OCI-LY7 (cell line): ENCODE data around the gene CDT1. TPM values are rescaled to one million over a fixed set of nuclear protein-coding genes. Genes with fewer than 3 reads are reported as not detected.
A peak's percentile ranks its signal among the peaks of the same experiment; 100 is the strongest.

ENCODE experiments used
- BruUV-seq: library from RNA; stranded (reverse); fragments of 400-500 nt; replicated peaks from 2 replicates; lab custom pipeline; 2021; lab: Mats Ljungman, UMichigan
- CTCF ChIA-PET: fragments of 300-600 bp; sonication (Branson Sonifier 250); formaldehyde crosslinking; loops from one replicate; lab custom pipeline; 2022; ENCODE audit warnings: antibody characterized with exemption; ENCODE audit not compliant: unreplicated experiment; lab: Charles Lee
- POLR2A ChIA-PET: fragments of 300-600 bp; sonication (Branson Sonifier 250); formaldehyde crosslinking; loops from one replicate; lab custom pipeline; 2022; ENCODE audit warnings: antibody characterized with exemption; lab: Charles Lee
- DNase-seq: peaks from one replicate; pipeline ENCODE4 v3.0.0-alpha.2; 2015; ENCODE audit warnings: low spot score
- H2AFZ ChIP-seq: fragments of 200-600 bp; sonication (generic), shearing (Covaris generic); 2 replicates; pipeline ENCODE4 v1.6.1; 2014; ENCODE audit warnings: mild to moderate bottlenecking, antibody characterized with exemption, low read length, moderate library complexity
- H3K27ac ChIP-seq: fragments of 200-600 bp; sonication (generic); 2 replicates; pipeline ENCODE4 v1.5.1; 2014; ENCODE audit warnings: mixed run types, low read depth, mild to moderate bottlenecking, moderate library complexity, low read length, inconsistent platforms; ENCODE audit not compliant: poor library complexity, severe bottlenecking
- H3K36me3 ChIP-seq: fragments of 200-600 bp; sonication (generic); 2 replicates; pipeline ENCODE4 v1.6.1; 2014; ENCODE audit warnings: mild to moderate bottlenecking, antibody characterized with exemption, low read length, moderate library complexity, mixed read lengths; ENCODE audit not compliant: insufficient read depth
- H3K4me1 ChIP-seq: fragments of 200-600 bp; sonication (generic); 2 replicates; pipeline ENCODE4 v1.5.1; 2014; ENCODE audit warnings: mild to moderate bottlenecking, low read length; ENCODE audit not compliant: insufficient read depth, poor library complexity, severe bottlenecking
- H3K4me2 ChIP-seq: fragments of 200-600 bp; sonication (generic); 2 replicates; pipeline ENCODE4 v1.6.1; 2014; ENCODE audit warnings: mild to moderate bottlenecking, low read length
- H3K4me3 ChIP-seq: fragments of 200-600 bp; sonication (generic); 2 replicates; pipeline ENCODE4 v1.5.1; 2014; ENCODE audit warnings: mild to moderate bottlenecking, low read depth, low read length; ENCODE audit not compliant: poor library complexity, severe bottlenecking
- H3K79me2 ChIP-seq: fragments of 200-600 bp; sonication (generic); 2 replicates; pipeline ENCODE4 v1.6.1; 2016; ENCODE audit warnings: low read depth, mild to moderate bottlenecking, low read length, moderate library complexity, mixed read lengths; ENCODE audit not compliant: insufficient read depth
- H3K9me2 ChIP-seq: fragments of 200-600 bp; sonication (generic); 2 replicates; pipeline ENCODE4 v1.6.1; 2016; ENCODE audit warnings: mild to moderate bottlenecking, low read length, mixed read lengths; ENCODE audit not compliant: insufficient read depth
- H3K9me3 ChIP-seq: fragments of 200-600 bp; sonication (generic); 2 replicates; pipeline ENCODE4 v1.6.1; 2014; ENCODE audit warnings: mild to moderate bottlenecking, mixed run types, low read length, mixed read lengths
- H4K20me1 ChIP-seq: fragments of 200-600 bp; sonication (generic); 2 replicates; pipeline ENCODE4 v1.6.1; 2014; ENCODE audit warnings: mild to moderate bottlenecking, antibody characterized with exemption, low read length, moderate library complexity, mixed read lengths; ENCODE audit not compliant: insufficient read depth
- EZH2phosphoT487 ChIP-seq: fragments of 200-600 bp; sonication (generic); IDR thresholded peaks from 2 replicates; pipeline ENCODE4 v1.6.1; 2018; ENCODE audit warnings: low read depth, borderline replicate concordance, mild to moderate bottlenecking, mixed run types, antibody characterized with exemption, low read length, moderate library complexity, mixed read lengths
- intact Hi-C: fragments of 100-400 bp; cut with micrococcal nuclease; formaldehyde crosslinking; loops from one replicate; pipeline ENCODE4 v1.10.0; 2022; ENCODE audit not compliant: unreplicated experiment
- total RNA-seq, 2 experiments: library from RNA; depleted of rRNA in 1 of 2; stranded (reverse); fragments of >200 nt in 1 of 2; shearing (Covaris generic) in 1 of 2; gene quantifications; 2 replicates each; pipeline ENCODE4 v1.2.3, GENCODE V29; 2014 to 2022
- TF ChIP-seq, protein P1 (sequence below): fragments of 200-600 bp; sonication (generic); conservative IDR thresholded peaks from 2 replicates; pipeline ENCODE4 v1.5.1; 2014; ENCODE audit warnings: mild to moderate bottlenecking, antibody characterized with exemption, low read length, moderate library complexity, mixed read lengths

Gene CDT1
- total RNA-seq, 2 experiments from 2014 or later: 82.7 to 108 TPM

DNA sequence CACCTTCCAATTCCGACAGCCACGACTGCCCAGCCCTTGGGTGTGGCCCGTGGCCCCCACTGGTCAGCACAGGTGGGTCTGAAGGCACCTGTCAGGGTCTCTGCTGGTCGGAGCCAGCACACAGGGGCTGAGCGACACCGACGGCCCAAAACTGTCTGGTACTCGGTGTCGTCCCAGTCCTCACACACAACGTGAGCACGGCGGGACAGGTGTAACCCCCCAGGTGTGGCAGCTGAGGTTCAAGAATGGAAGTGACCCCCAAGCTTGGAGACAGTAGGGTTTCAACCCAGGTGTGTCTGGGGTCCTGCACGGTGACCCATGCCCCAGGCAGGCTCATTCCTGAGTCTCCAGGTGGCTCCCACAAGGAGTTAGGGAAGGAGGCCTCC is 52.1 kb downstream of the CDT1 start:
- H3K4me3 ChIP-seq: peak overlapping the region; percentile 83
- CTCF ChIA-PET: no interaction called here

DNA sequence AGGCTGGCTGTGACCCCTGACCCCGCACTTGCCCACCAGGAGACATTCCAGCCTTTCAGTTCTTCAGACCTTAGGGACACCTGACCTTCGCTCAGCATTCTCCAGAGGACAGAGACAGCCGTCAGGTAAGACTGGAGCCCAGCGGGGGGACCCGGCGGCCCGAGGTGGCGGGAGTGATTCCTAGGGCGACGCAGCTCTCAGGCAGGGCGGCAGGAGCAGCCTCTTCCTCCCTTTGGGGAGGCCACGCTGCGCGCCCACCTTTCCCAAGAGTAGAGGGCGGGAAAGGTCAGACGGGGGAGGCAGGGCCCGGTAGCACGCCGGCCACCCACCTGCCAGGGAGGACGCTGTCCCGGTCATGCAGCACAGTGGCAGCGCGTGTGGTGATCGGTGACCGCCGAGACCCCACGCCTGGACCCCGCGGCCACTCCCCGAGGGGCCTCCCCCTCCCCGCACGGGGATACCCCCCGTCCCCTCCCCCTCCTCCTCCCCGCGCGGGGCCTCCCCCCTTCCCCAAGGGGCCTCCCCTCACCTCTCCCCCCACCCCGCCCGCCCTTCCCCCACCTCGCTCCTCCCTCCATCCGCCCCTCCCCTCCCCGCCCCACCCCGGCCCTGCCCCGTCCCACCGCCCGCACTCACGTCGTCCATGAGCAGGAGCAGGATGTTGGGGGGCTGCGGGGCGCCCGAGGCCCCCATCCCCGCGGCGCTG is 52.7 kb downstream of the CDT1 start:
- ChIA-PET POLR2A (interaction anchor here (0.7 kb wide), 1 partner anchor 13 kb away, joined by 3 read pairs; no protein-coding TSS in a partner anchor), CTCF (no interaction called here)
- no peak for TF ChIP-seq EZH2phosphoT487
- TF ChIP-seq, protein P1, sequence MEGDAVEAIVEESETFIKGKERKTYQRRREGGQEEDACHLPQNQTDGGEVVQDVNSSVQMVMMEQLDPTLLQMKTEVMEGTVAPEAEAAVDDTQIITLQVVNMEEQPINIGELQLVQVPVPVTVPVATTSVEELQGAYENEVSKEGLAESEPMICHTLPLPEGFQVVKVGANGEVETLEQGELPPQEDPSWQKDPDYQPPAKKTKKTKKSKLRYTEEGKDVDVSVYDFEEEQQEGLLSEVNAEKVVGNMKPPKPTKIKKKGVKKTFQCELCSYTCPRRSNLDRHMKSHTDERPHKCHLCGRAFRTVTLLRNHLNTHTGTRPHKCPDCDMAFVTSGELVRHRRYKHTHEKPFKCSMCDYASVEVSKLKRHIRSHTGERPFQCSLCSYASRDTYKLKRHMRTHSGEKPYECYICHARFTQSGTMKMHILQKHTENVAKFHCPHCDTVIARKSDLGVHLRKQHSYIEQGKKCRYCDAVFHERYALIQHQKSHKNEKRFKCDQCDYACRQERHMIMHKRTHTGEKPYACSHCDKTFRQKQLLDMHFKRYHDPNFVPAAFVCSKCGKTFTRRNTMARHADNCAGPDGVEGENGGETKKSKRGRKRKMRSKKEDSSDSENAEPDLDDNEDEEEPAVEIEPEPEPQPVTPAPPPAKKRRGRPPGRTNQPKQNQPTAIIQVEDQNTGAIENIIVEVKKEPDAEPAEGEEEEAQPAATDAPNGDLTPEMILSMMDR: no peak
- Histone ChIP-seq H3K4me1 (peaks cover 25% of the 10 kb centered on the region), H2AFZ (no peak overlapping the region; the same call in 1 of the 2 replicates), H3K79me2 (no peaks in the 10 kb centered on the region; the same call in 1 of the 2 replicates), H3K4me3 (peak overlapping the region; percentile 83), H3K4me2 (peak overlapping the region; percentile 58), H3K9me2 (no peaks in the 10 kb centered on the region), H4K20me1 (0 out of 2 replicates have a peak, but pooled peaks cover 4% of the 10 kb centered on the region), H3K9me3 (no peaks in the 10 kb centered on the region), H3K27ac (no peak overlapping the region), H3K36me3 (peaks cover 23% of the 10 kb centered on the region; the same call in 1 of the 2 replicates)
- DNase-seq: peak; percentile 7
- no TSS peak for BruUV-seq
- intact Hi-C loops: loop anchor here (5.0 kb wide), 1 partner anchor 111 kb away; no protein-coding TSS in a partner anchor

More for the DNA sequence above, 52.1 kb downstream of the CDT1 start:
- Histone ChIP-seq H4K20me1 (0 out of 2 replicates have a peak, but pooled peaks cover 4% of the 10 kb centered on the region), H3K9me2 (no peaks in the 10 kb centered on the region), H3K4me1 (peaks cover 25% of the 10 kb centered on the region), H3K27ac (no peak overlapping the region), H2AFZ (no peak overlapping the region), H3K9me3 (no peaks in the 10 kb centered on the region), H3K36me3 (peaks cover 20% of the 10 kb centered on the region; the same call in 1 of the 2 replicates), H3K4me2 (peak overlapping the region; percentile 58), H3K79me2 (no peaks in the 10 kb centered on the region; the same call in 1 of the 2 replicates)
- BruUV-seq: no TSS peak
- POLR2A ChIA-PET: no interaction called here
- no peak for DNase-seq
- TF ChIP-seq, protein P1: no peak
- no peak for TF ChIP-seq EZH2phosphoT487
- intact Hi-C loops: loop anchor here (5.0 kb wide), 1 partner anchor 112 kb away; no protein-coding TSS in a partner anchor
